NCI-H345 treated with DMSO at 0.1 percent for 48 hours (cell line): ENCODE results near the gene HOXD10.
A peak's percentile ranks its signal among the peaks of the same experiment; 100 is the strongest.

Experiments used
- DNase-seq: peaks from one replicate; lab custom pipeline; 2025; ENCODE audit not compliant: unreplicated experiment; lab: John Stamatoyannopoulos, UW

The HOXD10 gene

GRCh38 chr2:176105730-176106580 lies 10.6 kb upstream of the HOXD10 start:
- no peak for DNase-seq

- peak; percentile 47 for DNase-seq
These were observed 9.7 kb upstream of the HOXD10 start, which contains the start of gene HOXD11 for GRCh38 chr2:176106581-176107539. TSS of gene HOXD11 (plus strand) at chr2:176107280. CDS start at chr2:176107356, 76 bp downstream.

GRCh38 chr2:176107731-176108181 lies 8.8 kb upstream of the HOXD10 start:
- no peak for DNase-seq

- DNase-seq: no peak
These were observed 7.2 kb upstream of the HOXD10 start for GRCh38 chr2:176109192-176109901.

GRCh38 chr2:176109946-176110345 lies 6.6 kb upstream of the HOXD10 start:
- DNase-seq: no peak

GRCh38 chr2:176110415-176111308 lies 5.9 kb upstream of the HOXD10 start:
- no peak for DNase-seq

GRCh38 chr2:176111309-176111663 lies 5.3 kb upstream of the HOXD10 start:
- DNase-seq: no peak

- no peak for DNase-seq
These were observed 4.7 kb upstream of the HOXD10 start for GRCh38 chr2:176111846-176112374.

GRCh38 chr2:176112375-176113302 lies 3.9 kb upstream of the HOXD10 start:
- no peak for DNase-seq

- DNase-seq: peak; percentile 70
These were observed 2.3 kb upstream of the HOXD10 start for GRCh38 chr2:176114120-176114929.

GRCh38 chr2:176114930-176115625 lies 1.5 kb upstream of the HOXD10 start:
- DNase-seq: no peak

- DNase-seq: no peak
These were observed 714 bp downstream of the HOXD10 start for GRCh38 chr2:176117162-176117822.

- no peak for DNase-seq
These were observed 1.3 kb downstream of the HOXD10 start for GRCh38 chr2:176117823-176118371.

- DNase-seq: no peak
These were observed 2.2 kb downstream of the HOXD10 start for GRCh38 chr2:176118601-176119339.

- no peak for DNase-seq
These were observed 4.0 kb downstream of the HOXD10 start for GRCh38 chr2:176120364-176121189.
